Activated T-cell treated with anti-CD3 and anti-CD28 coated beads, Interleukin-2, amount 50 U/mL, for 48 hours (primary cell): ENCODE results near the gene PHF2.

ENCODE experiments used
- DNase-seq, 2 experiments: peaks; one replicate each; pipeline ENCODE4 v3.0.0-alpha.2; 2020

The PHF2 gene

GRCh38 chr9:93713716-93714115, 137.3 kb downstream of the PHF2 start:
- DNase-seq, result no peak

- DNase-seq, result no peak
Measured at GRCh38 chr9:93721417-93721965, 145.1 kb downstream of the PHF2 start.

- DNase-seq, result no peak
Measured at GRCh38 chr9:93724852-93725251, 148.5 kb downstream of the PHF2 start.

- DNase-seq, result no peak
Measured at GRCh38 chr9:93725382-93725781, 149.0 kb downstream of the PHF2 start.

- no peak for DNase-seq
Measured at GRCh38 chr9:93726147-93726546, 149.8 kb downstream of the PHF2 start.
